Chondrocyte (in vitro differentiated cells): ENCODE measurements around the gene CPXM2. TPM values are rescaled to one million over a fixed set of nuclear protein-coding genes. Genes with fewer than 3 reads are reported as not detected.
A peak's percentile ranks its signal among the peaks of the same experiment; 100 is the strongest.

Experiments used
- DNase-seq: peaks from one replicate; pipeline ENCODE4 v3.0.0; 2021; ENCODE audit warnings: mixed read lengths, low spot score
- H3K27ac Mint-ChIP-seq: one replicate; pipeline ENCODE4 v1.8.0; 2021; ENCODE audit warnings: mild to moderate bottlenecking, moderate library complexity, mixed read lengths; ENCODE audit not compliant: unreplicated experiment
- H3K27me3 Mint-ChIP-seq: 2 replicates; pipeline ENCODE4 v1.8.0; 2021; ENCODE audit warnings: low read depth, mixed read lengths
- H3K36me3 Mint-ChIP-seq: 2 replicates; pipeline ENCODE4 v1.8.0; 2021; ENCODE audit warnings: low read depth, mixed read lengths
- H3K4me1 Mint-ChIP-seq: 2 replicates; pipeline ENCODE4 v1.8.0; 2021; ENCODE audit warnings: low read depth, mild to moderate bottlenecking, mixed read lengths
- H3K4me3 Mint-ChIP-seq: one replicate; pipeline ENCODE4 v1.8.0; 2021; ENCODE audit warnings: mild to moderate bottlenecking, moderate library complexity, mixed read lengths; ENCODE audit not compliant: unreplicated experiment
- H3K9me3 Mint-ChIP-seq: 2 replicates; pipeline ENCODE4 v1.8.0; 2021; ENCODE audit warnings: low read depth, mixed read lengths
- CTCF ChIP-seq: fragments of 200-600 bp; sonication (generic); IDR thresholded peaks from 2 replicates; pipeline ENCODE4 v1.5.0; 2021; ENCODE audit warnings: antibody characterized with exemption, mild to moderate bottlenecking, moderate library complexity
- total RNA-seq: library from RNA; stranded (reverse); gene quantifications from 3 replicates; pipeline ENCODE4 v1.2.1, GENCODE V29; 2021

Gene CPXM2
- total RNA-seq, 1 donor from 2014 or later: not detected

- TF ChIP-seq CTCF: no peak
- peak; percentile 53 for DNase-seq
- H3K36me3 Mint-ChIP-seq: no peaks in the 10 kb centered on the region
- no peak overlapping the region for H3K4me3 Mint-ChIP-seq
- peaks cover 6% of the 10 kb centered on the region for H3K9me3 Mint-ChIP-seq
- no peak overlapping the region for H3K27ac Mint-ChIP-seq
- peaks cover 2% of the 10 kb centered on the region for H3K27me3 Mint-ChIP-seq
- no peaks in the 10 kb centered on the region for H3K4me1 Mint-ChIP-seq
These were observed 11.9 kb downstream of the CPXM2 start for GRCh38 chr10:123879606-123880257.

- no peaks in the 10 kb centered on the region for H3K27me3 Mint-ChIP-seq
- H3K36me3 Mint-ChIP-seq: no peaks in the 10 kb centered on the region
- no peak overlapping the region for H3K27ac Mint-ChIP-seq
- no peak overlapping the region for H3K4me3 Mint-ChIP-seq
- no peaks in the 10 kb centered on the region for H3K4me1 Mint-ChIP-seq
- no peak for TF ChIP-seq CTCF
- peak; percentile 36 for DNase-seq
- H3K9me3 Mint-ChIP-seq: peaks cover 6% of the 10 kb centered on the region
These were observed 12.8 kb downstream of the CPXM2 start for GRCh38 chr10:123878666-123879303.

- no peak overlapping the region for H3K27ac Mint-ChIP-seq
- TF ChIP-seq CTCF: no peak
- H3K27me3 Mint-ChIP-seq: peaks cover 24% of the 10 kb centered on the region
These were observed 21.3 kb downstream of the CPXM2 start for GRCh38 chr10:123870260-123870659.

GRCh38 chr10:123869020-123869414 lies 22.6 kb downstream of the CPXM2 start:
- H3K4me3 Mint-ChIP-seq: no peak overlapping the region
- H3K9me3 Mint-ChIP-seq: peaks cover 10% of the 10 kb centered on the region
- no peak for DNase-seq
- H3K27ac Mint-ChIP-seq: no peak overlapping the region
- no peaks in the 10 kb centered on the region for H3K4me1 Mint-ChIP-seq
- peaks cover 25% of the 10 kb centered on the region for H3K27me3 Mint-ChIP-seq
- no peaks in the 10 kb centered on the region for H3K36me3 Mint-ChIP-seq
- TF ChIP-seq CTCF: no peak

More at GRCh38 chr10:123870260-123870659, 21.3 kb downstream of the CPXM2 start:
- H3K36me3 Mint-ChIP-seq: no peaks in the 10 kb centered on the region
- no peak overlapping the region for H3K4me3 Mint-ChIP-seq
- H3K9me3 Mint-ChIP-seq: peaks cover 10% of the 10 kb centered on the region
- no peaks in the 10 kb centered on the region for H3K4me1 Mint-ChIP-seq
- DNase-seq: no peak

- no peak overlapping the region for H3K27ac Mint-ChIP-seq
- H3K9me3 Mint-ChIP-seq: peaks cover 9% of the 10 kb centered on the region
- no peaks in the 10 kb centered on the region for H3K4me1 Mint-ChIP-seq
- no peak for TF ChIP-seq CTCF
- DNase-seq: no peak
- no peak overlapping the region for H3K4me3 Mint-ChIP-seq
- H3K27me3 Mint-ChIP-seq: peaks cover 26% of the 10 kb centered on the region
- H3K36me3 Mint-ChIP-seq: no peaks in the 10 kb centered on the region
These were observed 23.3 kb downstream of the CPXM2 start for GRCh38 chr10:123868038-123869019.
